HepG2 (cell line): ENCODE measurements around the gene ZNF425. TPM values are rescaled to one million over a fixed set of nuclear protein-coding genes. Genes with fewer than 3 reads are reported as not detected.

Experiments
- BHLHE40 ChIP-seq: IDR thresholded peaks from 2 replicates; pipeline ENCODE4 v1.6.1; 2011; ENCODE audit warnings: low read length, improper control_type of control experiment
- CBX5 ChIP-seq: sonication (generic); formaldehyde crosslinking; IDR thresholded peaks from 2 replicates; pipeline ENCODE4 v1.4.0; 2020; ENCODE audit warnings: missing genetic modification reagents, borderline replicate concordance
- DNMT1 ChIP-seq: sonication (generic); formaldehyde crosslinking; IDR thresholded peaks from 2 replicates; pipeline ENCODE4 v1.5.1; 2020; ENCODE audit warnings: mild to moderate bottlenecking, missing genetic modification reagents
- DRAP1 ChIP-seq: IDR thresholded peaks from 2 replicates; pipeline ENCODE4 v1.6.1; 2016; ENCODE audit warnings: missing genetic modification reagents, missing compliant biosample characterization
- FIP1L1 ChIP-seq: fragments of 200-400 bp; formaldehyde crosslinking; IDR thresholded peaks from 2 replicates; pipeline ENCODE4 v1.6.1; 2018; ENCODE audit warnings: low read depth, mild to moderate bottlenecking, low read length, moderate library complexity, borderline replicate concordance; ENCODE audit not compliant: insufficient read depth
- FOSL1 ChIP-seq: sonication (generic); formaldehyde crosslinking; IDR thresholded peaks from 2 replicates; pipeline ENCODE4 v1.9.0; 2021; ENCODE audit warnings: missing genetic modification reagents, borderline replicate concordance
- FOXK2 ChIP-seq: fragments of 450-650 bp; IDR thresholded peaks from 2 replicates; pipeline ENCODE4 v1.6.1; 2016
- HOXA5 ChIP-seq: sonication (generic); formaldehyde crosslinking; IDR thresholded peaks from 2 replicates; pipeline ENCODE4 v1.4.0; 2020; ENCODE audit warnings: missing genetic modification reagents
- IRX3 ChIP-seq: sonication (generic); formaldehyde crosslinking; IDR thresholded peaks from 2 replicates; pipeline ENCODE4 v1.8.1; 2023; ENCODE audit warnings: mild to moderate bottlenecking, low read depth, missing genetic modification reagents, borderline replicate concordance
- MATR3 ChIP-seq: sonication (generic); formaldehyde crosslinking; IDR thresholded peaks from 2 replicates; pipeline ENCODE4 v1.4.0; 2020; ENCODE audit warnings: missing genetic modification reagents
- MYC ChIP-seq: sonication (generic); formaldehyde crosslinking; IDR thresholded peaks from 2 replicates; pipeline ENCODE4 v1.9.0; 2021; ENCODE audit warnings: missing genetic modification reagents, borderline replicate concordance
- PAF1 ChIP-seq: IDR thresholded peaks from 2 replicates; pipeline ENCODE4 v1.6.1; 2016; ENCODE audit warnings: missing genetic modification reagents, missing compliant biosample characterization
- RARG ChIP-seq: sonication (generic); formaldehyde crosslinking; IDR thresholded peaks from 2 replicates; pipeline ENCODE4 v1.4.0; 2020; ENCODE audit warnings: low read depth, mild to moderate bottlenecking, missing genetic modification reagents
- REL ChIP-seq: sonication (generic); formaldehyde crosslinking; conservative IDR thresholded peaks from 2 replicates; pipeline ENCODE4 v1.8.0; 2022; ENCODE audit warnings: mild to moderate bottlenecking, missing genetic modification reagents, moderate library complexity
- RORA ChIP-seq: sonication (generic); formaldehyde crosslinking; IDR thresholded peaks from 2 replicates; pipeline ENCODE4 v1.5.0; 2020; ENCODE audit warnings: mild to moderate bottlenecking, missing genetic modification reagents, moderate library complexity
- SETDB1 ChIP-seq: sonication (generic); formaldehyde crosslinking; IDR thresholded peaks from 2 replicates; pipeline ENCODE4 v1.5.1; 2020; ENCODE audit warnings: missing genetic modification reagents, mild to moderate bottlenecking, borderline replicate concordance
- SIX1 ChIP-seq: sonication (generic); formaldehyde crosslinking; IDR thresholded peaks from 2 replicates; pipeline ENCODE4 v1.4.0; 2020; ENCODE audit warnings: missing genetic modification reagents, borderline replicate concordance
- SOX6 ChIP-seq, 2 experiments: fragments of 450-650 bp in 1 of 2; sonication (generic) in 1 of 2; formaldehyde crosslinking in 1 of 2; IDR thresholded peaks; 2 replicates each; pipeline versions ENCODE4 v1.4.0 to v1.6.1; 2017 to 2020; ENCODE audit warnings: antibody characterized with exemption in 1 of 2, mild to moderate bottlenecking in 1 of 2, missing genetic modification reagents in 1 of 2
- TSC22D2 ChIP-seq: sonication (generic); formaldehyde crosslinking; IDR thresholded peaks from 2 replicates; pipeline ENCODE4 v1.5.1; 2020; ENCODE audit warnings: missing genetic modification reagents, mild to moderate bottlenecking, borderline replicate concordance
- ZFP1 ChIP-seq: IDR thresholded peaks from 2 replicates; pipeline ENCODE4 v1.6.1; 2016
- ZFP90 ChIP-seq: sonication (generic); formaldehyde crosslinking; IDR thresholded peaks from 2 replicates; pipeline ENCODE4 v1.8.0; 2022; ENCODE audit warnings: missing genetic modification reagents, mild to moderate bottlenecking, inconsistent platforms, borderline replicate concordance
- ZKSCAN8 ChIP-seq: IDR thresholded peaks from 2 replicates; pipeline ENCODE4 v1.6.1; 2016; ENCODE audit warnings: borderline replicate concordance, missing genetic modification reagents, missing compliant biosample characterization
- ZNF296 ChIP-seq: sonication (generic); formaldehyde crosslinking; conservative IDR thresholded peaks from 2 replicates; pipeline ENCODE4 v1.5.0; 2020; ENCODE audit warnings: mild to moderate bottlenecking, missing genetic modification reagents
- ZNF558 ChIP-seq: sonication (generic); formaldehyde crosslinking; IDR thresholded peaks from 2 replicates; pipeline ENCODE4 v1.9.0; 2022; ENCODE audit warnings: mild to moderate bottlenecking, missing genetic modification reagents, borderline replicate concordance
- ZNF674 ChIP-seq: sonication (generic); formaldehyde crosslinking; IDR thresholded peaks from 2 replicates; pipeline ENCODE4 v1.5.0; 2020; ENCODE audit warnings: low read depth, mild to moderate bottlenecking, missing genetic modification reagents
- ZNF713 ChIP-seq: sonication (generic); formaldehyde crosslinking; IDR thresholded peaks from 2 replicates; pipeline ENCODE4 v1.4.0; 2020; ENCODE audit warnings: mild to moderate bottlenecking, missing genetic modification reagents
- ZNF83 ChIP-seq: sonication (generic); formaldehyde crosslinking; IDR thresholded peaks from 2 replicates; pipeline ENCODE4 v1.4.0; 2020; ENCODE audit warnings: missing genetic modification reagents, mild to moderate bottlenecking, borderline replicate concordance
- polyA plus RNA-seq, 8 experiments: library from polyadenylated mRNA; depleted of rRNA in 3 of 8; stranded (reverse) in 7 of 8; unstranded in 1 of 8; fragments of >200 nt; fragmentation: Illumina TruSeq in 4 of 8; extraction: Trizol in 4 of 8; gene quantifications; 2 replicates each; pipeline versions ENCODE4 v1.2.1 to v1.2.3, GENCODE V29; 2011 to 2016; ENCODE audit warnings: low read depth in 4 of 8, missing spikeins in 1 of 8, mixed read lengths in 1 of 8; ENCODE audit not compliant: insufficient read depth in 1 of 8
- total RNA-seq, 5 experiments: library from RNA; depleted of rRNA; stranded (reverse); fragments of >200 nt; fragmentation: Illumina TruSeq; extraction: Trizol; gene quantifications; 2 replicates each; pipeline ENCODE4 v1.2.3, GENCODE V29; 2016; ENCODE audit warnings: low read depth in 1 of 5
- TF ChIP-seq, protein P1 (sequence below): sonication (generic); formaldehyde crosslinking; IDR thresholded peaks from 2 replicates; pipeline ENCODE4 v1.4.0; 2020; ENCODE audit warnings: low read depth, mild to moderate bottlenecking, missing genetic modification reagents

The ZNF425 gene
- total and polyA plus RNA-seq, 2 of the 13 experiments (the other 11 are each of a cell fraction or from before 2014, with no cell fraction given): 0.51 to 1.1 TPM

DNA sequence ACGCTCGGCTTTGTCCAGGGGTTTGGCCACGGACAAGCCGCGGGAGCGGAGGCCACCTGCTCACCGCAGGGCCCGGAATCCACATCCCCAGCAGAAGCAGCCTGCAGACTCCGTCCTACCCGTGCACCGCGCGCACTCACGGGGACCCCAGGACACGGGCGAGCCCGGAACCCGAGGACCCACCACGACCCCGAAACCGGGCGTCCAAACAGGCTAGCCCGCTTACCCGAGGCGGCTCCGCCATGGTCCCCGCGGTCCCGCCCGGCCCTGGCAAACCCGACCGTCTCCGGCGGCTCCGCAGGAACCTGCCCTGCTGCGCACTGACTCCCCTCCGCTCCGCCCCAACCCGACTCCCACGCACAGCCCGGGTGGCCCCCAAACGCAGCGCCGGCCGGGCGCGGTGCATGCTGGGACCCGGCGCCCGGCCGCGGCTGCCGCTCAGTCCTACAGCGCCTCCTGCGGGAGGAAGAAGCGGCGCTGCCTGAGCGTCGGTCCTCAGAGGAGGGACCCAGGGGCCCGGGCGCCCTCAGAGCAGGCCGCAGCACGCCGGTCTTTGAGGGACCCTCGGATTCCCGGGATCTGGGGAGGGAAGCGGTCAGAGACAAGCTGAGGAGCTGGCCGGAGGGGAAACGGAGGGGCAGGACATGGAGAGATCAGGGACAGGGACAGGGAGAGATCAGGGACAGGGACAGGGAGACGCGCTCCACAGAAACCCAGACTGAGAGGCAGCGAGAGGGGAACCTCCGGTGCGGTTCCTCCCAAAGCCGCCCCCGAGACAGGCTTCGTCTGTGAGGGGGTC, 35.5 kb downstream of the ZNF425 start, which contains the start of gene ZNF786 (continued):
- TF ChIP-seq TSC22D2 (CRISPR knock-in tag): no peak; the same call in 1 of the 2 replicates
- 0 out of 2 replicates have a peak, but pooled peaks have one; percentile 65 for TF ChIP-seq ZNF674 (CRISPR knock-in tag)
- no peak; the same call in 1 of the 2 replicates for TF ChIP-seq IRX3 (CRISPR knock-in tag)
- TF ChIP-seq, protein P1, sequence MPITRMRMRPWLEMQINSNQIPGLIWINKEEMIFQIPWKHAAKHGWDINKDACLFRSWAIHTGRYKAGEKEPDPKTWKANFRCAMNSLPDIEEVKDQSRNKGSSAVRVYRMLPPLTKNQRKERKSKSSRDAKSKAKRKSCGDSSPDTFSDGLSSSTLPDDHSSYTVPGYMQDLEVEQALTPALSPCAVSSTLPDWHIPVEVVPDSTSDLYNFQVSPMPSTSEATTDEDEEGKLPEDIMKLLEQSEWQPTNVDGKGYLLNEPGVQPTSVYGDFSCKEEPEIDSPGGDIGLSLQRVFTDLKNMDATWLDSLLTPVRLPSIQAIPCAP (CRISPR knock-in tag): no peak
- 0 out of 2 replicates have a peak, but pooled peaks have one; percentile 19 for TF ChIP-seq REL (CRISPR knock-in tag)
- peak; percentile 80; the same call in 1 of the 2 replicates for TF ChIP-seq ZNF296 (CRISPR knock-in tag)
- no peak for TF ChIP-seq SOX6 (IDR thresholded peaks at IDR 0.05)
- 0 out of 2 replicates have a peak, but pooled peaks have one; percentile 55 for TF ChIP-seq SOX6 (CRISPR knock-in tag; IDR thresholded peaks at IDR 0.05)
- peak; percentile 80; the same call in 1 of the 2 replicates for TF ChIP-seq ZNF558 (CRISPR knock-in tag)
- no peak; the same call in 1 of the 2 replicates for TF ChIP-seq FOSL1 (CRISPR knock-in tag)
- peak; percentile 74 for TF ChIP-seq MYC
- no peak for TF ChIP-seq SETDB1 (CRISPR knock-in tag)
- TF ChIP-seq BHLHE40: peak; percentile 19; the same call in 1 of the 2 replicates
- peak; percentile 79; the same call in 1 of the 2 replicates for TF ChIP-seq FIP1L1
- TF ChIP-seq ZKSCAN8 (CRISPR knock-in tag): peak; percentile 21; the same call in 1 of the 2 replicates
- TF ChIP-seq FOXK2: no peak
- TF ChIP-seq DNMT1: 0 out of 2 replicates have a peak, but pooled peaks have one; percentile 64
- TF ChIP-seq RORA (CRISPR knock-in tag): no peak
- no peak for TF ChIP-seq MATR3 (CRISPR knock-in tag)
- TF ChIP-seq ZNF83 (CRISPR knock-in tag): peak; percentile 69
- TF ChIP-seq ZFP90 (CRISPR knock-in tag): peak; percentile 28; the same call in 1 of the 2 replicates
- 0 out of 2 replicates have a peak, but pooled peaks have one; percentile 36 for TF ChIP-seq CBX5 (CRISPR knock-in tag)
- TF ChIP-seq SIX1 (CRISPR knock-in tag): 0 out of 2 replicates have a peak, but pooled peaks have one; percentile 33
- TF ChIP-seq DRAP1: peak; percentile 64
- TF ChIP-seq ZFP1 (CRISPR knock-in tag): no peak
- TF ChIP-seq HOXA5 (CRISPR knock-in tag): peak; percentile 60
- peak; percentile 22; the same call in 1 of the 2 replicates for TF ChIP-seq ZNF713
- TF ChIP-seq RARG (CRISPR knock-in tag): 0 out of 2 replicates have a peak, but pooled peaks have one; percentile 20
- TF ChIP-seq PAF1 (CRISPR knock-in tag): no peak
